HG02798 (cell line): ENCODE measurements around the gene HCK.

Experiments
- ATAC-seq: cut with Tn5 transposase; IDR thresholded peaks from one replicate; pipeline ENCODE4 v1.9.1; 2021; ENCODE audit warnings: mild to moderate bottlenecking; ENCODE audit not compliant: unreplicated experiment, poor library complexity

Gene HCK

DNA sequence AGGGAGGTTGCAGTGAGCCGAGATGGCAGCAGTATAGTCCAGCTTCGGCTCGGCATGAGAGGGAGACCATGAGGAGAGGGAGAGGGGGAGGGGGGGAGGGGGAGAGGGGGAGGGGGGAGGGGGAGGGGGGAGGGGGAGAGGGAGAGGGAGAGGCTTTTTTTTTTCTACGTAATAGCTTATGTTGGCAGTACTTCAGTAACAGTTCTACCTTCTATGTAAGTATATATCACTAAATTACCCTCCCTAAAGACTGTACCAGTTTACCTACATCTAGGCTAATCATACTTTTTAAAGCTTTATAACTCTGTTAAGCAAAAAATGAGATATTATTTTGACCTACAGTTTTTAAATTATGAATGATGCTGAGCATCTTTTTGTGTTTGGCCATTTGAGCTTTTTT, 71.0 kb downstream of the HCK start:
- ATAC-seq = no peak

DNA sequence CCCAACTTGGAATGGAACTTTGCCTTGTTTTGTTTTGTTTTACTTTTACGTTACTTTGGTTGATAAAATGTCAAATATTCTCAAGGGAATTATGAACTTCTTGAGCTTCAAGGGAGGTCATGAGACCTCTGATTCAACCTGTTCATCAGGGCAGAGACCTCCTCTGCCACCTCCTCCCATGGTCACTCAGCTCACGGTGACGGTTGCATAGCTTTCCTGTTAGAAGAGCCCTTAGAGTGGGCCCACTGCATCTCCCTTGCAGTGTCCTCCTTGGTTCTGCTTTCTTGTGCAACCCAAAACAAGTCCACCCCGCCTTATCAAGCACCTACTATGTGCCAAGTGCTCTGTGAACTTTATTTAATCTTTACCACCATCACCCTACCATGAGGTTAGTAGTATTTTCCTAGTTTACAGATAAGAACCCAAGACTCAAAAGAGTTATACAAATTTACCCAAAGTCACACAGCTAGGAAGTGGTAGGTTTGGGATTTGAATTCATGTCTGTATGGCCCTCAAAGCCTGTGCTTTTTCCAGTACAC, 72.9 kb downstream of the HCK start:
- ATAC-seq = no peak

DNA sequence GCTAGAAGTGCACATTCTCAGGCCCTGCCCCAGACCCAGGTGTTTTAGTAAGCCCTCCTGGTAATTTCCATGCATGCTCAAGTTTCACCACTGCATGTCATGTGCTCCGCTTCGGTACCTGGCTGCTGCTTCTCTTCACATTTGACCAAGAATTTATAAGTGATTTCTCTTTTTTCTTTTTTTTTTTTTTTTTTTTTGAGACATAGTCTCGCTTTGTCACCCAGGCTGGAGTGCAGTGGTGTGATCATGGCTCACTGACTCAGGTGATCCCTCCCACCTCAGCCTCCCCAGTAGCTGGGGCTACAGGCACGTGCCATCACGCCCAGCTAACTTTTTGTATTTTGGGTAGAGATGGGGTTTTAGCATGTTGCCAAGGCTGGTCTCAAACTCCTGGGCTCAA, 73.5 kb downstream of the HCK start:
- no peak for ATAC-seq

DNA sequence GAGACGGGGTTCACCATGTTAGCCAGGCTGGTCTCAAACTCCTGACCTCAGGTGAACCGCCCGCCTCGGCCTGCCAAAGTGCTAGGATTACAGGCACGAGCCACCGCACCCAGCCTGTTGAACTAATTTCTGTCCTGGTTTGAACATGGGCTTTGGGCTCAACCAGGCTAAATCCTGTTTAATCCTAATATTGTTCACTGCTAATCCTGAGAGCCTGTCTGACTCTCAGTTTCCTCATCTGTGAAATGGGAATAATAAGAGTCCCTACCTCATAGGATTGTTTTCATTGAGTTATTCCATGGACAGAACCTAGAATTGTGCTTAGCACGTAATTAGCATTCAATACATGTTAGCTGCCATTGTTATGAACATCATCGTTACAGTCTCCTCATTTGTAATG, 74.9 kb downstream of the HCK start:
- no peak for ATAC-seq

DNA sequence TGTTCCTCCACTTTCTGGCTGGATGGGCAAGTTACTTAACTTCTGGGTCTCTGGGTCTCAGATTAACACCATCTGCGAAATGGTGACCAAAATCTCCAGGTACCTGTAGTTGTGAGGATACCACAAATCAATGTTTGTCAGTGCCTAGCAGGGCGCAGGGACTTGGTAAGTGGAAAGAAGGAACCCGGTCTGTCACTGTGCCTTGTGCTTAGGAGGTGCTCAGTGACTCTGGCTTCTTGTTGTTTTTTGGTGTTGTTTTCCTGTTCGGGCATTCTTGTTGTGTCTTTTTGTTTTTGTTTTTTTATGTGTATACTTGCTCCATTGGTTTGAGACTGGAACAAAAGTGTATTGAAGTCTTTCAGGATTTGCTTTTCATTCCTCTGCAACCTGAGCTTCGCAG, 75.3 kb downstream of the HCK start:
- ATAC-seq = no peak

DNA sequence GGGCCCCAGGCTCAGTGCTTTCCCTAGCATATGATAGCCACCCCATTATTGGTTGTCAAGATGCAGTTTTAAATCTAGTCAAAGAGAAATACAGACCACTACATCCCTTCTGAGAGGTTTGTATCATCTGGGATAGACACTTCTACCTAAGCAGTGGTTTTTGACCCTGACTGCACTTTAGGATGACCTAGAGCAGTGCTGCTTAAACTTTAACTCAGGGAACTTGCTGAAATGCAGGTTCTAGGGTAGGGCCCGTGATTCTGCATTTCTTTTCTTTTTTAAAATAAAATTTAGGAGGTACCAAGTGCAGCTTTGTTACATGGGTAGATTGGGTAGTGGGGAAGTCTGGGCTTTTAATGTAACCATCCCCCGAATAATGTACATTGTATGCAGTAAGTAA, 76.1 kb downstream of the HCK start:
- no peak for ATAC-seq

DNA sequence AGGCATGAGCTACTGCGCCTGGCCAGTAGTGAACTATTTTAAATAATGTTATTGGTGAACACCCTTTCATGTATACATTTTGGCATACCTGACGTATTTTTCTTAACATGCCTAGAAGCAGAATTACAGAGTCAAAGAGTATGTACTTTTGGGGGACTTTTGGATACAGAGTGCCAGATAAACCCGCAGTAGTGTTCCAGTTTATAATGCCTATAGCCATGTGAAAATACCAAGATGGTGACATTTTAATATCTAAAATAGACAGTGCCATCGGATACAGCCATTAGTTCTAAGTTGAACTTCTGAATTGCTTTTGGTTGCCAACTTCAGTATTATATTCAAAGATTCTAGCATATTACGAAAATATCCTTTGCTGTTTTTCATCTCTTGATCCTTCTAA, 77.8 kb downstream of the HCK start:
- ATAC-seq = no peak

DNA sequence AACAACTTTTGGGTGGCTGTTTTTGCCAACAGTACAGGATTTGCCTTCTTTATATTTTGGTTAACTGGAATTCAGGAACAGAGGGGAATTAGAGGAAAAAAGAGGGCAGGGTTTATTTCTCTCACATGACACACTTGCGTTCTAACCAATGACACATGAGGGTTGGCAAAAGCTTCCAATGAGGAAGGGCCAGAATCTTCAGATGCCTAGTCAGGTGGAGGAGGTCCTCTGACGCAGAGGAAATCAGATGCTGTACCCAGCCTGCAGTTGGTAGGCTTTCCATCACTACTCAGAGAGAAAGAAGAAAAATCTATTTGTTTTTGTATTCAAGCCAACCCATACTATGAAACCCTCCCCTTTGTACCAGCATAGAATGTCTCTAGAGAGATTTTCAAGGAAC, 78.3 kb downstream of the HCK start:
- no peak for ATAC-seq

DNA sequence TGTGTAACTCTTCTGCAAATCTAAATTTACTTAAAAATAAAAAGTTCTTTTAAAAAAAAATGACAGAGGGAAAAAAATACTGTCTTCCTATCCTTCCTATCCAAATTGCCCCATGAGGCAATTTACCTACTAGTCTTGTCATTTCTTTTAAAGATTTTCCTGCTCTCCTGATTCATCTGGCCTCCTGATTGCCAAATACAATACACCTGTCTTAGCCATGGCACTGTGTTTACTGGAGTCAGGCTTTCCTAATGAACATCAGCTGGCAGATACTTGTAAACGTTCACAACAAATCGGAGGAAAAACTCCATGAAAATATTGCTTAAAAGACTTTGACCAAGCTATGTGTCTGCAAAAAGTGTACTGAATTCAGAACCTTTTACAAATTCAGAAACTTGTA, 78.9 kb downstream of the HCK start:
- no peak for ATAC-seq

DNA sequence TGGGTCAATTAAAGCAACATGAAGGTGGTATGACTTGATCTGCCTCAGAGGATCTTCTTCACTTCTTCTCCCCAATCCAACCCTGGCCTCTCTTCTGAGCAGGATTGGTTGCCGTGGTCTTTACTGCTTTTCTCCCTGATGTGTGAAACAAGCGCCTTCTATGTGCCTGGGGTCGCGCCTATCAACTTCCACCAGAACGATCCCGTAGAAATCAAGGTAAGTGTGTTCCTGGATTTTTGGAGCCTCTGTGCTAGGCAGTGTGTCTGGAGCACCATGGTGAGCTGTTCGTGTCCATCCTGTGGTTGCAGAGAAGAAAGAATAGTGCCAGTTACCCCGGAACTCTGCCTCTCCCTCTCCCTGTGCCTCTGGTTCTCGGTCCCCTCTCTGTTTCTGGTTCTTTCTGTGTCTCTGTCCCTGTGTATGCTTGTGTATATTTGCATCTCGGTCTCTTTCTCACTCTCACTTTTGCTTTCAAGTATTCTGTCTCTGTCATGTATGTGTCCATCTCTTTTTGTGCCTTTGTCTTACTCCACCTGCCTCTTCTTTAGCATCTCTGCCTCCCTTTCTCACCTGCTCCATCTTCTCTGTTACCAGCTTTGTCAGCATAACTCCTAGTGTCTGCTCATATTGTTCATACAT, 81.0 kb downstream of the HCK start:
- ATAC-seq = peak; percentile 93

DNA sequence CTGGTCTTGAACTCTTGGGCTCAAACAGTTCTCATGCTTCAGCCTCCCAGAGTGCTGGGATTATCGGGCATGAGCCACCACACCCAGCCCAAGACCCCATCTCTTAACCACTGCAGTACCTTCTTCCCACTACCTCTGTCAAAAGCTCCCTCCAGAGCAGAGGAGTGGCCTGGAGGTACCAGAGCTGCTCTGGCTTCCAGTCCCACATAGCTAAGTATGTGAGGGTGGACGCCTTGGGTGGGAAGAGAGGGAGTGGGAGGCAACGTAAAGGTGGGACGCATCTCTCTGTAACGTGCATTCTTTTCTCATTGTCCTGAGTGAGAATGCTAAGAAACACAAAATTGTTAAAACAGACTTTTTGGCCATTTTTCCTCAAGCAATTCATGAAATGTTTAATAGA, 82.0 kb downstream of the HCK start:
- ATAC-seq = no peak

DNA sequence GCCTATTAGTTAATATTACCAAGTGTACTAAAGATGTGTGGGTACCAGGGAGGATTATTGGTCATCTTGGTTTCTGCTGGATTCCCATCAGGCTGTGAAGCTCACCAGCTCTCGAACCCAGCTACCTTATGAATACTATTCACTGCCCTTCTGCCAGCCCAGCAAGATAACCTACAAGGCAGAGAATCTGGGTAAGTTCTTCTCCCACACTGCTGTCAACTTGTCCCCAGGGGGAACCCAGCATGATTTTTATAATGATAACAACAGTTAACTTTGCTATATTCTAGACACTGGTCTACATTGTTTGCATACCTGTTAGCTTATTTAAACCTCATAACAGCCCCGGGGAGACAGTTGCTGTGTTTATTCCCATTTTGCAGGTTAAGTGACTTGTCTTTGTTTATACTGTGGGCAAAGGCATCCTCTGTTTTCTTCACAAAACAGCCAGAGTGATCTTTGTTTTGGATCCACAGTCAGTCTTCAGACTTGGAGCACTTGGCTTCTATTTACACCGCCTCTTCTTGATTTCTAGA, 84.0 kb downstream of the HCK start:
- no peak for ATAC-seq

DNA sequence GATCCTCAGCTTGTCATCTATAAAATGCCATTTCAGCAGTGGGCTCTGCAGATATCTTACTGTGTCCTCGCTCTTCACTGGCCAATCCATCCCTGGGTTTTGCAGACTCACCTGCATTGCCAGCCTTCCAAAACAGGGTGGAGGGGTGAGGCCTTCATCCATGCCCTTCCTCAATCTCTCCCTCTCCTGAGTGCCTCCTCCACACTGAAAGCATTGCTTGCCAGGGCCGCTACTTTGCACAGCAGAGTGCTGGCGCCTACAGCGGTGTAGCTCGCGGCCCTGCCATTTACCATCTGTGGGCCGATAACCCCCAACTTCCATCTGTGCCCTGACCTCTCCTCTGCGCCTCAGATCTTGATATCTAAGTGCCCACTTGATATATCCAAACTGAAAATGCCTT, 86.9 kb downstream of the HCK start:
- no peak for ATAC-seq

DNA sequence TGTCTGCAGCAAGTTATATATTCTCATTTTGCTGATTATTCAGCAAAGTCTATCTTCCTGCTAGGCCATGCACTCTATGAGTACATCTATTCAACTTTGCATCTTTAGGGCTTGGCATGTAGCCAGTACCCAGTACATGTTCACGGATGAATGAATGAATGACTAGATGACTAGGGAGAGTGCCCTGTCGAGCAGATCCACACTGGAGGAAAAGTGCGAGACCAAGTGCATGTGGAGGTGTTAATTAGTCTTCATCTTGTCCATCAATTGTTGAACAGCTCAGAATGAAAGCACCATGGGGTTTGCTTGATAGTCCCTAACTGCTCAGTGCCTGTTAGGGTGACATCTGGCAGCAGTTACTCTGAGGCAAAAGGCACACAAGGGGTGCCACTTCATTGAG, 87.9 kb downstream of the HCK start:
- ATAC-seq = no peak

DNA sequence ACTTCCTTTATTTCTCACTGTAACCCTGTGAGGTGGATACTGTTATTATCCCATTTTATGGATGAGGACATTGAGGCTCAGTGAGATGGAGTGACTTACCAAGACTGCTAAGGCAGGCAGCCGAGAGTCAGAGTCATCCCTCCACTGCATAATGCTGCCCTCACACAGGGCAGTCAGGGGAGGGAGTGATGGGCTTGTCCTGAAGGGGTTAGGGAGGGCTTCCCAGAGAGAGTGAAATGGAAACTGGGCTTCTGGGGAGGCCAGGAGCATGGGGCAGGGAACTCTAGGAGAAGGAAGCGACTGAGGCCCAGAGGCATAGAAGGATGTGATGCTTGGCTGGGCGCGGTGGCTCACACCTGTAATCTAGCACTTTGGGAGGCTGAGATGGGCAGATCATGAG, 88.6 kb downstream of the HCK start:
- no peak for ATAC-seq

DNA sequence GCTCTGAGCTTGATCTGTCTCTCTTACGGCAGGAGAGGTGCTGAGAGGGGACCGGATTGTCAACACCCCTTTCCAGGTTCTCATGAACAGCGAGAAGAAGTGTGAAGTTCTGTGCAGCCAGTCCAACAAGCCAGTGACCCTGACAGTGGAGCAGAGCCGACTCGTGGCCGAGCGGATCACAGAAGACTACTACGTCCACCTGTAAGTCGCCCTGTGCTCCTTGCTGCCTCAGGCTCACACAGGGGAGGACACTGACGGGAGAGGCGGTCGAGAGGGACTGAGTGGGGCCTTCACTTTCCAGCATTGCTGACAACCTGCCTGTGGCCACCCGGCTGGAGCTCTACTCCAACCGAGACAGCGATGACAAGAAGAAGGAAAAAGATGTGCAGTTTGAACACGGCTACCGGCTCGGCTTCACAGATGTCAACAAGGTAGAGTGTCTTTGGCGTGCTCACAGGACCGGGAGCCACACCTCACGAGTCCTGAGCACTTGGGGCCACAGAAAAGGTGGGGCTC, 89.5 kb downstream of the HCK start:
- ATAC-seq = no peak

DNA sequence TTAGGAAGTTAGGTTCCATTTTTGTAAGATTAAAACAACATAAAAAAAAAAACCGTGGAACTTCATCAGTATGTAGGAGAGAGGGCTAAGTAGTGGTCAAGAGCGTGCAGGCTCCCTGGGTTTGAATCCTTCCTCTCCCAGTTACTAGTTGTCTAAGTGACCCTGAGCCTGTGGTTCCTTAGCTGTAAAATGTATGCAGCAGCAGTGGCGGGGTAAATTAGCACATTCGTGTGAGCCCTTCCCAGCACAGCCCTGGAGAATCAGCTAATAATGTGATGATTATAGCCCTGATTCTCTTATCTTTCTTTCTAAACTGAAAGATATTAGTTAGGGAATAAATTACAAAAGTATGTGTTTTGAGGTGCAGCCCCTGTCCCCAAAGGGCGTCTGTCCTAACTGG, 90.0 kb downstream of the HCK start:
- ATAC-seq = no peak

DNA sequence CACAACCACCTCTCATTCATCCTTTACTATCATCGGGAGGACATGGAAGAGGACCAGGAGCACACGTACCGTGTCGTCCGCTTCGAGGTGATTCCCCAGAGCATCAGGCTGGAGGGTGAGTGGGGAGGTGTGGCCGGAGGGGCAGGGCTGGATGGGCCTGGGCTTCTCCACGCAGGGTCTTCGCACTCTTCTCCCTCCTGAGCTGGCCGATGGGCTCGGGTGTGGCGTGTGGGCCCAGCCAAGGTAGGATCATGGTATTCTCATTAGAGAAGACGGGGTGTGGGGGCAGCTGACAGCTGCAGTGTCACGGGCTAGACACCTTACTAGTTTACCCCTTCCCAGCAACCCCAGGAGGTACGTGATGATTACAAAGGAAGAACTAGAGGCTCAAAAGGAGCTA, 90.9 kb downstream of the HCK start:
- ATAC-seq = no peak

DNA sequence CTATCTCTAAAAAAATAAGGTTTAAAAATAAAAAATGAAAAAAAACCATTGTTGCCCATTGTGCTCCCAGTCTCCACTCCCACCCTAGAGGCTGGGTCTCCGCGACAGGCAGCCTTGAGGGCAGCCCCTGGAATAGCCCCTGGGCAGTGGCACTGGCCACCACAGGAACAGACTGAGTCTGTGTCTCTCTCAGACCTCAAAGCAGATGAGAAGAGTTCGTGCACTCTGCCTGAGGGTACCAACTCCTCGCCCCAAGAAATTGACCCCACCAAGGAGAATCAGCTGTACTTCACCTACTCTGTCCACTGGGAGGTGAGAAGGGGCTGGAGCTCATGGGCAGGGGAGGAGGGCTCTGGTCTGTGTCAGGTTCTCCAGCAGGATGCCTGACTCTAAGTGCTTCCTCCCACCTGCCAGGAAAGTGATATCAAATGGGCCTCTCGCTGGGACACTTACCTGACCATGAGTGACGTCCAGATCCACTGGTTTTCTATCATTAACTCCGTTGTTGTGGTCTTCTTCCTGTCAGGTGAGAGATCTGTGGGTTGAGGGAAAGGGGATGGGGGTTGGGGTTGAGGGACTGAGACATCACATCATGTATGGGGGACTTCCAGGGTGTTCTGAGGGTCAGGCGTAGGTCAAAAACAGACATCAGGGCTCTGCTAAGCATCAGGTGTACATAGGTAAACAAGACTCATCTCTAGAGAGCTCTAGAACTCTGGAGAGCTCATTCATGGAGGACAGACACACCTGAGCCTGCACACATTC, 93.0 kb downstream of the HCK start:
- ATAC-seq = no peak

DNA sequence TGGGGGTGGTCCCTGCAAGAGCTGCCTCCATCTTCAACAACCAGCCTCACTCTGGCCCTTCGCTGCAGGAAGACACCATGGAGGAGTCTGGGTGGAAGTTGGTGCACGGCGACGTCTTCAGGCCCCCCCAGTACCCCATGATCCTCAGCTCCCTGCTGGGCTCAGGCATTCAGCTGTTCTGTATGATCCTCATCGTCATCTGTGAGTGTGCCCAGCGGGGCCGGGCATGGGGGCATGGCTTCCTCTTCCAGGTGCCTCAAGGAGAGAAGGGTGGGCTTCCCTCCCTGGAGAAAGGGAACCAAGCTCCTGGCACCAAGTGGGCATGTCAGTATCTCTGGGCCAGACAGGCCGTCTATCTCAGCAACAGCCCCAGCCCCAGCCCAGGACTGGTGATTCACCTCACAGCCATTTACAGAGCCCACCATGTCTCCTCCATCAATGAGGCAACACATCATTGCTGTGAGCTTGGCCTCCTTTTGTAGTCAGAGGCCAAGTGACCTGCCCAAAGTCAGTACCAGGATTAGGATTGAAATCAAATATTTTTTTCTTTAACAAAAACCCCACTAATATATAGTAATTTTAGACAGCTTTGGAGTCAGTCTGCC, 97.6 kb downstream of the HCK start:
- no peak for ATAC-seq

DNA sequence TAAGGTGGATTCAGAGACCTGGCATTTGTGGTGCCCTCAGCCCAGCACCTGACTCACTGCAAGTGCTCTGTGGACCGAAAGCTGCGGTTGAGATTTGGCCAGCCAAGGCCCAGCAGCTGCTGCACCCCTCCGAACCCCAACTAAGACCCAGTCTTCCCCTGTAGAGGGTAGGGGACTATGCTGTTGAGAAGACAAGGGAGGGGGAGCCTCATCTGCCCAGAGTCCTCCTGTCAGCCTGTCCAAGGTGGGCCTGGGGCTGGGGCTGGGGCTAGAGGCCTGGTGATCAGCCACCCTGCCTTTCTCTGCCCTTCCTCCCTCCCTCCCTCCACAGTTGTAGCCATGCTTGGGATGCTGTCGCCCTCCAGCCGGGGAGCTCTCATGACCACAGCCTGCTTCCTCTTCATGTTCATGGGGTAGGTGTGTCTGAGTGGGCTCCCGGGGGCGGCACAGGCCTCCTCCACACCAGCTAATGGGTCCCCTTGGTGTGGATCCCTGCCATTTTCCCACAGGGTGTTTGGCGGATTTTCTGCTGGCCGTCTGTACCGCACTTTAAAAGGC, 98.3 kb downstream of the HCK start:
- ATAC-seq = no peak
